ENCODE results near the gene ECHS1. TPM values are rescaled to one million over a fixed set of nuclear protein-coding genes. Genes with fewer than 3 reads are reported as not detected.

ECHS1 gene
- total and polyA plus RNA-seq, 2 of the 8 experiments (the other 6 are each of a cell fraction or from before 2014, with no cell fraction given), result 41.7 to 101 TPM

DNA sequence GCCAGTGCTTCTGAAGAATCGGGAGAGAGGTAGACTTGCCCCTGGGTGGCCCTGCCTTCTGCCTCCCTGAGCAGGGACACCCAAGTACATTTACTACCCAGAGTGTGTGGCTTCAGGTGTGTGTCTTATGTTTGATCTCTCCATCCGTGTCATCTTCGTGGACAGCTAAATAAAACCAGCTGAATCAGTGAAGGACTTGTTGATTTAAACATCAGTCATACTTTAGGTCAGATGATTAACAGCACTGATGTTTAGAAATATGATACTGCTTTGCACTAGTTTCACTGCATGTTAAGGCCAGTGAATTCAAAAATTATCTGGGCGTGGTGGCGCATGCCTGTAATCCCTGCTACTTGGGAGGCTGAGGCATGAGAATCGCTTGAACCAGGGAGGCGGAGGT, 24.8 kb upstream of the ECHS1 start (continued):
- no peak for TF ChIP-seq NRF1 (IDR thresholded peaks at IDR 0.05; ENCODE audit: low read depth, low read length)
- no peak for TF ChIP-seq GABPA (IDR thresholded peaks at IDR 0.05; ENCODE audit: borderline replicate concordance, insufficient read depth, low read length)
- TF ChIP-seq CTBP2 (IDR thresholded peaks at IDR 0.05; ENCODE audit: borderline replicate concordance, insufficient read depth, insufficient read length, low read length), result no peak
